Gastrocnemius medialis (tissue), 4 donors: Measurements from ENCODE around the gene CXXC5. TPM values are rescaled to one million over a fixed set of nuclear protein-coding genes. Genes with fewer than 3 reads are reported as not detected.

Experiments
- ATAC-seq, 2 donors: fragments of 150-250 bp; one replicate each; pipeline ENCODE4 v1.9.1; 2016
- DNase-seq, 2 donors: peaks; one replicate each; pipeline ENCODE4 v3.0.0-alpha.2; 2019
- H3K27ac ChIP-seq, 4 donors: fragments of 200-600 bp; sonication (generic); 1 replicate in 1 of 4; 2 replicates in 3 of 4; pipeline ENCODE4 v1.5.1; 2016 to 2018; ENCODE audit warnings: mild to moderate bottlenecking in 2 of 4, moderate library complexity in 1 of 4
- H3K27me3 ChIP-seq, 3 donors: fragments of 200-600 bp; sonication (generic) in 2 of 3; 1 replicate in 1 of 3; 2 replicates in 2 of 3; pipeline versions ENCODE4 v1.5.1 to v1.6.0; 2016 to 2019; ENCODE audit warnings: mild to moderate bottlenecking in 1 of 3, moderate library complexity in 1 of 3
- H3K36me3 ChIP-seq, 2 donors: fragments of 200-600 bp; sonication (generic) in 1 of 2; one replicate each; pipeline ENCODE4 v1.5.1; 2017 to 2018
- H3K4me1 ChIP-seq, 2 donors: fragments of 200-600 bp; sonication (generic) in 1 of 2; one replicate each; pipeline ENCODE4 v1.5.1; 2016 to 2017; ENCODE audit warnings: mild to moderate bottlenecking in 2 of 2
- H3K4me3 ChIP-seq, 4 donors: fragments of 200-600 bp; sonication (generic) in 3 of 4; 1 replicate in 1 of 4; 2 replicates in 3 of 4; pipeline ENCODE4 v1.5.1; 2016 to 2019; ENCODE audit warnings: mild to moderate bottlenecking in 2 of 4
- H3K9me3 ChIP-seq, 3 donors: fragments of 200-600 bp; sonication (generic) in 2 of 3; 1 replicate in 1 of 3; 2 replicates in 2 of 3; pipeline ENCODE4 v1.5.1; 2016 to 2019
- POLR2A ChIP-seq, 2 donors: fragments of 450-650 bp; IDR thresholded peaks; one replicate each; pipeline ENCODE4 v1.6.1; 2017; ENCODE audit warnings: antibody characterized with exemption in 2 of 2, mild to moderate bottlenecking in 2 of 2, moderate library complexity in 2 of 2
- in situ Hi-C, 4 donors: fragments of 200-750 bp; cut with MboI; loops; one replicate each; pipeline versions ENCODE4 v1.15.0 to v1.8.0; 2017; ENCODE audit warnings: low sequenced_read_pairs in 4 of 4
- intact Hi-C: fragments of 100-400 bp; cut with DNase I; formaldehyde crosslinking; loops from one replicate; pipeline ENCODE4 v1.15.1; 2023; ENCODE audit warnings: low total_unique reads
- total RNA-seq, 4 donors: library from RNA; depleted of rRNA; stranded (reverse); fragments of >200 nt; gene quantifications; one replicate each; pipeline versions ENCODE4 v1.1.0 to v1.2.3, GENCODE V29; 2016
- TF ChIP-seq, protein P1 (sequence below), 5 experiments: fragments of 450-650 bp in 3 of 5; fragments of 200-600 bp in 2 of 5; sonication (generic) in 2 of 5; IDR thresholded peaks in 4 of 5; conservative IDR thresholded peaks in 1 of 5; 1 replicate in 4 of 5; 2 replicates in 1 of 5; pipeline ENCODE4 v1.5.1; 2016 to 2019; ENCODE audit warnings: antibody characterized with exemption in 5 of 5, mild to moderate bottlenecking in 3 of 5, moderate library complexity in 3 of 5

CXXC5 gene
- total RNA-seq, 4 donors from 2014 or later: 38.5 to 83.8 (median 60.9) TPM

DNA sequence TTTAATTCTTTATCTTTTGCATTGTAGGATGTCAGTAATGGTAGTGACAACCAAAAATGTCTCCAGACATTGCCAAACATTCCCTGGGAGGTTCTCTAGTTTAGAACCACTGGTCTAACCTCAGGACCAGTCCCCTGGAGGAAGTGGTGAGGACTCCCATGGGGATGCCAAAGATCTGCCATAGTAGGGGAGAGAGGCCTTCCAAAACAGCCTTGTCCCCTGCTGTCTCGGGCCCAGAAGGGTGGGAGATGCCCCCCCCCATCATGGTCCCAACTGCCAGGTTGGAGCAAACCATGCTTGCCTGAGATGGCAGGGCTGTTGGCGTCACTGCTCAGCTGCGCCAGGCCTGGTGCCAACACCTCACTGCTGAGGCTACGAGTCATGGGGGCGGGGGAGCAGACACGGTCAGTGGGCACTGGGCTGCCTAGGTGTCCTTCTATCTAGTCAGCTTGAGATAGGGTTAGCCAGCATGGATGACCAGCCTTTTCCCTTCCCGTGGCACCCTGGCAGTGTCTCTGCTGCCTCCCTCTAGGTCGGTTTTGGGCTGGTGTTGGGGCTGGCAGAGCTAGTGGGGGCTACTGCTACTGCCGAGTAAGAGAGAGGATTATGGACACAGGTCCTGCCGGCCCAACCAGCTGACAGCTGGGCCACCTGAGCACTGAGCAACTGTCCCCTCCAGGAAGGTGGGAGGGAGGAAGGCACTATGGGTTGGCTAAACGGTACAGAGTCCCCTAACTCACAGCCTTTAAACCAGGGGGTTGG lies 8.3 kb upstream of the CXXC5 start:
- intact Hi-C loops (loop anchor here (5.0 to 10.0 kb wide), 2 partner anchors 108 to 535 kb away; partner anchors contain the start of gene CYSTM1), in situ Hi-C loops (loop anchor here in 1 of 4 donors (10.0 kb wide), 1 partner anchor 55 kb away; no protein-coding TSS in a partner anchor)
- Histone ChIP-seq H3K4me1 (peaks cover 79 to 80% of the 10 kb centered on the region in 2 donors), H3K27ac (peak overlapping the region; percentile 96 to 99 (median 98)), H3K36me3 (no peaks in the 10 kb centered on the region), H3K9me3 (no peaks in the 10 kb centered on the region), H3K27me3 (no peaks in the 10 kb centered on the region), H3K4me3 (peak overlapping the region in 2 of 4 donors; percentile 17 to 19)
- peak; percentile 67 to 89 for DNase-seq
- ATAC-seq: peak; percentile 15 to 36
- TF ChIP-seq, protein P1, sequence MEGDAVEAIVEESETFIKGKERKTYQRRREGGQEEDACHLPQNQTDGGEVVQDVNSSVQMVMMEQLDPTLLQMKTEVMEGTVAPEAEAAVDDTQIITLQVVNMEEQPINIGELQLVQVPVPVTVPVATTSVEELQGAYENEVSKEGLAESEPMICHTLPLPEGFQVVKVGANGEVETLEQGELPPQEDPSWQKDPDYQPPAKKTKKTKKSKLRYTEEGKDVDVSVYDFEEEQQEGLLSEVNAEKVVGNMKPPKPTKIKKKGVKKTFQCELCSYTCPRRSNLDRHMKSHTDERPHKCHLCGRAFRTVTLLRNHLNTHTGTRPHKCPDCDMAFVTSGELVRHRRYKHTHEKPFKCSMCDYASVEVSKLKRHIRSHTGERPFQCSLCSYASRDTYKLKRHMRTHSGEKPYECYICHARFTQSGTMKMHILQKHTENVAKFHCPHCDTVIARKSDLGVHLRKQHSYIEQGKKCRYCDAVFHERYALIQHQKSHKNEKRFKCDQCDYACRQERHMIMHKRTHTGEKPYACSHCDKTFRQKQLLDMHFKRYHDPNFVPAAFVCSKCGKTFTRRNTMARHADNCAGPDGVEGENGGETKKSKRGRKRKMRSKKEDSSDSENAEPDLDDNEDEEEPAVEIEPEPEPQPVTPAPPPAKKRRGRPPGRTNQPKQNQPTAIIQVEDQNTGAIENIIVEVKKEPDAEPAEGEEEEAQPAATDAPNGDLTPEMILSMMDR (IDR thresholded peaks at IDR 0.05 in 4 of 5, conservative IDR thresholded peaks at IDR 0.05 in 1 of 5): no peak
- peak; percentile 42 to 45 for TF ChIP-seq POLR2A (IDR thresholded peaks at IDR 0.05)

DNA sequence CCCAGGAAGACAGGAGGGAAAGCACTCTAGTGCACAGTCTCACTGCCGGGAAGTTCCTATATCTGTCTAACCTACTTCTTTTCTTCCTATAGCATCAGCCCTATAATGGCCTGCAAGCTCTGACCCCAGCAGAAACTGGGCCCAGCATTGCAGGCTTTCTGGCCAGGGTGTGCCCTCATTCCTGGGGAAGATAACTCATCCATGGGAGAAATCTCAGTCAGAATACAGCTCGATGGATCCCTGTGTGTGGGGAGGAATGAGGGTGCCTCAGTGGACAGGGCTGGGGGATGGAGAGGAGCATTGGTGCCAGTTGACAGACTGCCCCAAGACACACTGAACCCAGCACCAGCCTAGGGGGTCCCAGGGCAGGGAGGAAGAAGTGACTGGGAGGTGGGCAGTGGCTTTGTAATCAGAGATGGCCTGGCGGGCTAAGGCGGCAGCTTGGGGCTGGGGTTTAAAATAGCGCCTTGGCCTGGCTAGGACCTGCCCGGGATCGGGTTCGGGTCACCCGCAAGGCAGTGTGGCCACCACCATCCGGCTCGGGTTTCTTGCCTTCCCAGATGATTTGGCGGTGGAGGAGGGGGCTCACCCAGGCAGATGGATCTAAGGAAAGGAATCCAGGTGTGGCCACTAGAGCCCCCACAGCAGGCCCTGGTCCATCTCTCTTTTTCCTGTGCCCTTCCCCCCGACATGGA lies 7.6 kb upstream of the CXXC5 start:
- ATAC-seq: peak; percentile 13 to 32
- H3K27me3 ChIP-seq: no peaks in the 10 kb centered on the region
- intact Hi-C loops (no loop called here), in situ Hi-C loops (no loop called here)
- H3K27ac ChIP-seq: peak overlapping the region; percentile 96 to 99 (median 98)
- peaks cover 75 to 80% of the 10 kb centered on the region in 2 donors for H3K4me1 ChIP-seq
- TF ChIP-seq, protein P1 (IDR thresholded peaks at IDR 0.05 in 4 of 5, conservative IDR thresholded peaks at IDR 0.05 in 1 of 5): no peak
- TF ChIP-seq POLR2A (IDR thresholded peaks at IDR 0.05): no peak
- peak overlapping the region in 2 of 4 donors; percentile 15 to 17 for H3K4me3 ChIP-seq
- peak; percentile 76 to 91 for DNase-seq
- no peaks in the 10 kb centered on the region for H3K9me3 ChIP-seq
- no peaks in the 10 kb centered on the region for H3K36me3 ChIP-seq

DNA sequence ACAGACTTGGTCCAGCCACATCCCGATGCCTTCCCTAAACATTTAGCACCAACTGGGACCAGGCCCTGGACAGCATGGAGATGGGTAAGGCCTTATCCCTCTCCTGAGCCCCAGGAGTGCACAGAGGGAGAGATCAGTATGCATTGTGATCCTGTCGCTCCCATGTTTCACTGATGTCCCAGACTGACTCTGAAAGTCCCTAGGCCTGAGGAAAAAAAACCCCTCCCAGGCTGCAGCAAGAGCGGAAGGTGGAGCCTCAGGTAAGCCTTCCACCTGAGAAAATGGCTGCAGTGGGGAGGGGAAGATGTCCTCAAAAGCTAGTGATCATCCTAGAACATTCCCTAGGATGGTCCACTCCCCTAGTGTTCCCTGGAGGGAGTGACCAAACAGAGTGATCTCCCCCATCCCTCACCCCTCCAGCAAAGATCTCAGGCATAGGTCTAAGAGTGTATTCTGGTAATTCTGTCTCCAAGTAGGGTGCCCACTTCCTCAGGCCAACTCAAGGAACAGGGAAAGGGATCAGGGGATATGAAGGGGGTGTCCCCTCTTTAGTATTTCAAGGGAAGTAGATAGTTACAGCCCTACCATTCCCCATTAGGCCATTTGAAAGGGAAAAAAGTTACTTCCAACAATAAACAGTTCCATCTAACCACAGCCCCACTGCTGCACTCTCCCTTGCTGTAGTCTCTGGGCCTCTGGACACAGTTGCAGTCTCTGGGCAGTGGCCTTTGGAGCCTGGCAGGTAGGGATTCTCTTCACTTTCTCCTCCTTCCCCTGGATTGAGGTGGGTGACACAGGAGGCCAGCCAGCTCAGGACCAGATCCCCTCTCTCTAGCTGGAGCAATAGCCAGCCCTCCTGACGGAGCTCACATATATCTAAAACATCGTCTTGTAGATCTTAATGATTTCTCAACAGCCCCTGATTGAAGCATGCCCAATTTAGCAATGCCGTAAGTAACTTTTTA lies 6.8 kb upstream of the CXXC5 start:
- no peaks in the 10 kb centered on the region for H3K9me3 ChIP-seq
- TF ChIP-seq, protein P1 (IDR thresholded peaks at IDR 0.05 in 4 of 5, conservative IDR thresholded peaks at IDR 0.05 in 1 of 5): peak in 2 of 5 experiments; percentile 11 to 15
- TF ChIP-seq POLR2A (IDR thresholded peaks at IDR 0.05): no peak
- ATAC-seq: no peak
- H3K27me3 ChIP-seq: no peaks in the 10 kb centered on the region
- no peak overlapping the region for H3K4me3 ChIP-seq
- in situ Hi-C loops (no loop called here), intact Hi-C loops (no loop called here)
- no peak for DNase-seq
- no peaks in the 10 kb centered on the region for H3K36me3 ChIP-seq
- peaks cover 66 to 73% of the 10 kb centered on the region in 2 donors for H3K4me1 ChIP-seq
- H3K27ac ChIP-seq: peak overlapping the region; percentile 96 to 99 (median 98)

DNA sequence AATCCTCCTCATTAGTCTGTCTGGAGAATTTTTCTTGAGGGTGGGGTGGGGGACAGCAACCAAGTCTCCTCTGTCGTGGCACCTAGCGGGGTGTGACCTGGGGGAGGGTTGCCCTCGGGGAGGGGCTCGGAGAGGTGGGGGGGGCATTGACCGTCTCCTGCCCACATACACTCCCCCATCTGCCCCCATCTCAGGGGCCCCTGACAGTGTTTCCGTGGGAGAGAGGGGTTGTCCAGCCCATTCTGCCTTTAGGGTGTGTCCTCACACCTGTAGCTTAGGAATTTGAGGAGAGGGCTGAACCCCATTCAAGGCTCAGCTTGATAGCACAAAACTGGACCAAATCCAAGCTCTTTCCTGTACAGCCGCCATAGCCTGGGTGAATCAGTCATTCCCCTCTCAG lies 5.9 kb upstream of the CXXC5 start:
- in situ Hi-C loops: no loop called here
- DNase-seq (no peak), ATAC-seq (no peak)
- Histone ChIP-seq H3K4me1 (peaks cover 62 to 69% of the 10 kb centered on the region in 2 donors), H3K4me3 (no peak overlapping the region), H3K27me3 (no peaks in the 10 kb centered on the region), H3K27ac (peak overlapping the region; percentile 96 to 99 (median 98)), H3K9me3 (no peaks in the 10 kb centered on the region), H3K36me3 (no peaks in the 10 kb centered on the region)
- intact Hi-C loops: no loop called here
- TF ChIP-seq, protein P1 (IDR thresholded peaks at IDR 0.05 in 4 of 5, conservative IDR thresholded peaks at IDR 0.05 in 1 of 5): no peak
- no peak for TF ChIP-seq POLR2A (IDR thresholded peaks at IDR 0.05)
